ENCODE data around the gene SLC26A8. TPM values are rescaled to one million over a fixed set of nuclear protein-coding genes. Genes with fewer than 3 reads are reported as not detected.

Gene SLC26A8
- total and polyA plus RNA-seq, 2 of the 13 experiments (the other 11 are each of a cell fraction or from before 2014, with no cell fraction given) = 0.46 TPM; not detected in 1

DNA sequence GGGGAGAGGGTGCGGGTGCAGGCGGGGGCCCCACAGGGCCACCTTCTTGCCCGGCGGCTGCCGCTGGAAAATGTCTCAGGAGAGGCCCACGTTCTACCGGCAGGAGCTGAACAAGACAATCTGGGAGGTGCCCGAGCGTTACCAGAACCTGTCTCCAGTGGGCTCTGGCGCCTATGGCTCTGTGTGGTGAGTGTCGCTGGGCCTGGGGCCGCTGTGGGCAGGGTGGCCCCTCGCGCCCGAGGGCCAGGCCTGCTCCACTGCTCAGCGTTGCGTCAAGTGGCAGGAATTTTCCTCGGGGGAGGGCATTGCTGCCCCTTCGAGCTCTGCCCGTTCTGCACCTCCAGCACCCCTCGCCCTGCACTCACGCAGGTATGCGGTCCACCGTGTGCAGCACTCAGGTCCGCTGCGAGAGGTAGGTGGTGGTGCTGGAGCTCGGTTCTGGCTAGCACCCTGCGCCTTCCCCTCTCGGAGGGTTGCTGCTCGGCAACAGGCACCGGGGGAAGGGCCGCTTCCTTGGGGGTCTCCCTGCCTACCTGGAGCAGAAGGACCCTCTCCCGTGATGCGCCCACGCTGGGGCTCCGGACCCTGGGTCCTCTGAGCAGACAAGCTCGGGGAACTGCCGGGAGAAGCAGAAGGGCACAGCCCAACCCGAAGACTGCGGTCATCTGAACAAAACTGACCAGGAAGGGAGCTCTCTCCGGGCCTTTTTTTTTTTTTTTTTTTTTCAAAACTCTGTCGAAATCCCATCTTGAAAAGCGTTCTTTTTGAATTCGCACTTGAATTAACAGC is 3.8 kb upstream of the SLC26A8 start (continued):
- TF ChIP-seq, protein P1, sequence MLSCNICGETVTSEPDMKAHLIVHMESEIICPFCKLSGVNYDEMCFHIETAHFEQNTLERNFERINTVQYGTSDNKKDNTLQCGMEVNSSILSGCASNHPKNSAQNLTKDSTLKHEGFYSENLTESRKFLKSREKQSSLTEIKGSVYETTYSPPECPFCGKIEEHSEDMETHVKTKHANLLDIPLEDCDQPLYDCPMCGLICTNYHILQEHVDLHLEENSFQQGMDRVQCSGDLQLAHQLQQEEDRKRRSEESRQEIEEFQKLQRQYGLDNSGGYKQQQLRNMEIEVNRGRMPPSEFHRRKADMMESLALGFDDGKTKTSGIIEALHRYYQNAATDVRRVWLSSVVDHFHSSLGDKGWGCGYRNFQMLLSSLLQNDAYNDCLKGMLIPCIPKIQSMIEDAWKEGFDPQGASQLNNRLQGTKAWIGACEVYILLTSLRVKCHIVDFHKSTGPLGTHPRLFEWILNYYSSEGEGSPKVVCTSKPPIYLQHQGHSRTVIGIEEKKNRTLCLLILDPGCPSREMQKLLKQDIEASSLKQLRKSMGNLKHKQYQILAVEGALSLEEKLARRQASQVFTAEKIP (CRISPR knock-in tag; IDR thresholded peaks at IDR 0.05; ENCODE audit: borderline replicate concordance) = no peak
- TF ChIP-seq KLF6 (CRISPR knock-in tag; IDR thresholded peaks at IDR 0.05) (no peak; the same call in 1 of the 2 replicates), KDM1A (CRISPR knock-in tag; IDR thresholded peaks at IDR 0.05) (0 out of 2 replicates have a peak, but pooled peaks have one; percentile 8), PBX3 (CRISPR knock-in tag; IDR thresholded peaks at IDR 0.05; ENCODE audit: borderline replicate concordance) (no peak), TGIF2 (CRISPR knock-in tag; IDR thresholded peaks at IDR 0.05) (peak; percentile 34; the same call in 1 of the 2 replicates), ZMYM4 (CRISPR knock-in tag; IDR thresholded peaks at IDR 0.05) (no peak), ZBTB21 (CRISPR knock-in tag; IDR thresholded peaks at IDR 0.05) (no peak), ZNF3 (CRISPR knock-in tag; IDR thresholded peaks at IDR 0.05) (no peak), ZNF83 (CRISPR knock-in tag; IDR thresholded peaks at IDR 0.05; ENCODE audit: borderline replicate concordance) (no peak), ZKSCAN1 (IDR thresholded peaks at IDR 0.05; ENCODE audit: low read length) (no peak), EED (CRISPR knock-in tag; IDR thresholded peaks at IDR 0.05) (no peak; the same call in 1 of the 2 replicates), ZNF496 (CRISPR knock-in tag; IDR thresholded peaks at IDR 0.05; ENCODE audit: insufficient replicate concordance) (no peak), PHF20 (CRISPR knock-in tag; IDR thresholded peaks at IDR 0.05) (peak; percentile 24; the same call in 1 of the 2 replicates)
- TF ChIP-seq, protein P2, sequence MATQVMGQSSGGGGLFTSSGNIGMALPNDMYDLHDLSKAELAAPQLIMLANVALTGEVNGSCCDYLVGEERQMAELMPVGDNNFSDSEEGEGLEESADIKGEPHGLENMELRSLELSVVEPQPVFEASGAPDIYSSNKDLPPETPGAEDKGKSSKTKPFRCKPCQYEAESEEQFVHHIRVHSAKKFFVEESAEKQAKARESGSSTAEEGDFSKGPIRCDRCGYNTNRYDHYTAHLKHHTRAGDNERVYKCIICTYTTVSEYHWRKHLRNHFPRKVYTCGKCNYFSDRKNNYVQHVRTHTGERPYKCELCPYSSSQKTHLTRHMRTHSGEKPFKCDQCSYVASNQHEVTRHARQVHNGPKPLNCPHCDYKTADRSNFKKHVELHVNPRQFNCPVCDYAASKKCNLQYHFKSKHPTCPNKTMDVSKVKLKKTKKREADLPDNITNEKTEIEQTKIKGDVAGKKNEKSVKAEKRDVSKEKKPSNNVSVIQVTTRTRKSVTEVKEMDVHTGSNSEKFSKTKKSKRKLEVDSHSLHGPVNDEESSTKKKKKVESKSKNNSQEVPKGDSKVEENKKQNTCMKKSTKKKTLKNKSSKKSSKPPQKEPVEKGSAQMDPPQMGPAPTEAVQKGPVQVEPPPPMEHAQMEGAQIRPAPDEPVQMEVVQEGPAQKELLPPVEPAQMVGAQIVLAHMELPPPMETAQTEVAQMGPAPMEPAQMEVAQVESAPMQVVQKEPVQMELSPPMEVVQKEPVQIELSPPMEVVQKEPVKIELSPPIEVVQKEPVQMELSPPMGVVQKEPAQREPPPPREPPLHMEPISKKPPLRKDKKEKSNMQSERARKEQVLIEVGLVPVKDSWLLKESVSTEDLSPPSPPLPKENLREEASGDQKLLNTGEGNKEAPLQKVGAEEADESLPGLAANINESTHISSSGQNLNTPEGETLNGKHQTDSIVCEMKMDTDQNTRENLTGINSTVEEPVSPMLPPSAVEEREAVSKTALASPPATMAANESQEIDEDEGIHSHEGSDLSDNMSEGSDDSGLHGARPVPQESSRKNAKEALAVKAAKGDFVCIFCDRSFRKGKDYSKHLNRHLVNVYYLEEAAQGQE (IDR thresholded peaks at IDR 0.05; ENCODE audit: borderline replicate concordance in 1 of 2, low read depth in 1 of 2, low read length in 2 of 2) = no peak; a peak in 1 of 4 replicates
- TF ChIP-seq, protein P3, sequence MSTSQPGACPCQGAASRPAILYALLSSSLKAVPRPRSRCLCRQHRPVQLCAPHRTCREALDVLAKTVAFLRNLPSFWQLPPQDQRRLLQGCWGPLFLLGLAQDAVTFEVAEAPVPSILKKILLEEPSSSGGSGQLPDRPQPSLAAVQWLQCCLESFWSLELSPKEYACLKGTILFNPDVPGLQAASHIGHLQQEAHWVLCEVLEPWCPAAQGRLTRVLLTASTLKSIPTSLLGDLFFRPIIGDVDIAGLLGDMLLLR (CRISPR knock-in tag; IDR thresholded peaks at IDR 0.05) = no peak; the same call in 1 of the 2 replicates
